ENCODE data around the gene TAP1.
"Not testable (repeated sequence)": the region's sequence is repeated elsewhere in the genome, so short reads cannot be mapped to it uniquely, and the experiment has no call there.

TAP1 gene

GRCh38 chr6:32819729-32820128 is 33.8 kb downstream of the TAP1 start:
- Mint-ChIP-seq H3K27ac (no peak overlapping the region), H3K4me3 (no peak overlapping the region), H3K36me3 (ENCODE audit: insufficient read depth) (peaks cover 7% of the 10 kb centered on the region), H3K4me1 (ENCODE audit: low read depth in 2 of 2) (peaks cover 0 to 2% of the 10 kb centered on the region in 2 donors), H3K27me3 (no peaks in the 10 kb centered on the region), H3K9me3 (no peaks in the 10 kb centered on the region)
- DNase-seq (no peak), ATAC-seq (replicated peaks) (no peak)

GRCh38 chr6:32818867-32819266 is 34.6 kb downstream of the TAP1 start:
- peaks cover 0 to 2% of the 10 kb centered on the region in 2 donors for H3K4me1 Mint-ChIP-seq (ENCODE audit: low read depth in 2 of 2)
- H3K4me3 Mint-ChIP-seq: no peak overlapping the region
- DNase-seq: no peak
- no peaks in the 10 kb centered on the region for H3K27me3 Mint-ChIP-seq
- no peaks in the 10 kb centered on the region for H3K9me3 Mint-ChIP-seq
- ATAC-seq (replicated peaks): no peak
- H3K36me3 Mint-ChIP-seq (ENCODE audit: insufficient read depth): peaks cover 7% of the 10 kb centered on the region
- no peak overlapping the region for H3K27ac Mint-ChIP-seq

- Mint-ChIP-seq H3K4me1 (ENCODE audit: low read depth in 2 of 2) (peaks cover 0 to 2% of the 10 kb centered on the region in 2 donors), H3K36me3 (ENCODE audit: insufficient read depth) (no peaks in the 10 kb centered on the region), H3K27ac (no peak within 1 kb of the TSS), H3K9me3 (no peaks in the 10 kb centered on the region), H3K27me3 (no peaks in the 10 kb centered on the region), H3K4me3 (peak within 1 kb of the TSS in 1 of 2 donors; percentile 33)
- ATAC-seq (replicated peaks) (peak; percentile 85), DNase-seq (no peak)
Observed at GRCh38 chr6:32816746-32817204, 36.7 kb downstream of the TAP1 start, which contains the start of gene HLA-DOB. HLA-DOB (minus strand) TSS chr6:32817002; CDS start chr6:32816951, 51 bp downstream.

GRCh38 chr6:32815996-32816395 is 37.5 kb downstream of the TAP1 start:
- no peaks in the 10 kb centered on the region for H3K36me3 Mint-ChIP-seq (ENCODE audit: insufficient read depth)
- no peak overlapping the region for H3K27ac Mint-ChIP-seq
- no peak overlapping the region for H3K4me3 Mint-ChIP-seq
- no peak for DNase-seq
- H3K9me3 Mint-ChIP-seq: no peaks in the 10 kb centered on the region
- peaks cover 0 to 2% of the 10 kb centered on the region in 2 donors for H3K4me1 Mint-ChIP-seq (ENCODE audit: low read depth in 2 of 2)
- no peak for ATAC-seq (replicated peaks)
- no peaks in the 10 kb centered on the region for H3K27me3 Mint-ChIP-seq

GRCh38 chr6:32815115-32815514 is 38.4 kb downstream of the TAP1 start:
- Mint-ChIP-seq H3K9me3 (no peaks in the 10 kb centered on the region), H3K27ac (peak overlapping the region in 1 of 2 donors; percentile 13), H3K27me3 (no peaks in the 10 kb centered on the region), H3K4me3 (no peak overlapping the region), H3K36me3 (ENCODE audit: insufficient read depth) (no peaks in the 10 kb centered on the region), H3K4me1 (ENCODE audit: low read depth in 2 of 2) (peaks cover 0 to 2% of the 10 kb centered on the region in 2 donors)
- no peak for DNase-seq
- no peak for ATAC-seq (replicated peaks)

GRCh38 chr6:32814145-32814544 is 39.4 kb downstream of the TAP1 start:
- DNase-seq (no peak), ATAC-seq (replicated peaks) (no peak)
- Mint-ChIP-seq H3K4me3 (no peak overlapping the region), H3K9me3 (no peaks in the 10 kb centered on the region), H3K4me1 (ENCODE audit: low read depth in 2 of 2) (peaks cover 0 to 2% of the 10 kb centered on the region in 2 donors), H3K36me3 (ENCODE audit: insufficient read depth) (no peaks in the 10 kb centered on the region), H3K27me3 (no peaks in the 10 kb centered on the region), H3K27ac (no peak overlapping the region)

GRCh38 chr6:32809171-32809570 is 44.3 kb downstream of the TAP1 start:
- DNase-seq (no peak), ATAC-seq (replicated peaks) (no peak)
- Mint-ChIP-seq H3K4me1 (ENCODE audit: low read depth in 2 of 2) (peaks cover 0 to 3% of the 10 kb centered on the region in 2 donors), H3K4me3 (no peak overlapping the region), H3K9me3 (no peaks in the 10 kb centered on the region), H3K27ac (no peak overlapping the region), H3K36me3 (ENCODE audit: insufficient read depth) (no peaks in the 10 kb centered on the region), H3K27me3 (peaks cover 29 to 34% of the 10 kb centered on the region in 2 donors)

GRCh38 chr6:32807020-32807580 is 46.4 kb downstream of the TAP1 start:
- no peaks in the 10 kb centered on the region for H3K9me3 Mint-ChIP-seq
- peaks cover 3% of the 10 kb centered on the region for H3K36me3 Mint-ChIP-seq (ENCODE audit: insufficient read depth)
- peaks cover 50 to 55% of the 10 kb centered on the region in 2 donors for H3K27me3 Mint-ChIP-seq
- H3K27ac Mint-ChIP-seq: no peak overlapping the region
- no peak overlapping the region for H3K4me3 Mint-ChIP-seq
- peaks cover 0 to 3% of the 10 kb centered on the region in 2 donors for H3K4me1 Mint-ChIP-seq (ENCODE audit: low read depth in 2 of 2)
- no peak for ATAC-seq (replicated peaks)
- no peak for DNase-seq

GRCh38 chr6:32805404-32805803 is 48.1 kb downstream of the TAP1 start:
- H3K9me3 Mint-ChIP-seq; H3K36me3 Mint-ChIP-seq (ENCODE audit: insufficient read depth): not testable (repeated sequence)

GRCh38 chr6:32803416-32803815 is 50.1 kb downstream of the TAP1 start:
- ATAC-seq (replicated peaks): no peak
- H3K27me3 Mint-ChIP-seq: peaks cover 66 to 79% of the 10 kb centered on the region in 2 donors
- DNase-seq: no peak
- H3K36me3 Mint-ChIP-seq (ENCODE audit: insufficient read depth): peaks cover 3% of the 10 kb centered on the region
- no peak overlapping the region for H3K27ac Mint-ChIP-seq
- H3K4me1 Mint-ChIP-seq (ENCODE audit: low read depth in 2 of 2): peaks cover 0 to 3% of the 10 kb centered on the region in 2 donors
- no peak overlapping the region for H3K4me3 Mint-ChIP-seq
- peaks cover 0 to 8% of the 10 kb centered on the region in 2 donors for H3K9me3 Mint-ChIP-seq

More at GRCh38 chr6:32805404-32805803, 48.1 kb downstream of the TAP1 start:
- DNase-seq; H3K4me3 Mint-ChIP-seq; H3K4me1 Mint-ChIP-seq (ENCODE audit: low read depth in 2 of 2); H3K27ac Mint-ChIP-seq; ATAC-seq (replicated peaks): not testable (repeated sequence)
- H3K27me3 Mint-ChIP-seq: peaks cover 61 to 71% of the 10 kb centered on the region in 2 donors

GRCh38 chr6:32799740-32800139 is 53.8 kb downstream of the TAP1 start:
- peaks cover 3 to 12% of the 10 kb centered on the region in 2 donors for H3K4me1 Mint-ChIP-seq (ENCODE audit: low read depth in 2 of 2)
- no peak overlapping the region for H3K27ac Mint-ChIP-seq
- H3K27me3 Mint-ChIP-seq: peaks cover 74 to 86% of the 10 kb centered on the region in 2 donors
- no peak overlapping the region for H3K4me3 Mint-ChIP-seq
- DNase-seq (no peak), ATAC-seq (replicated peaks) (no peak)
- H3K36me3 Mint-ChIP-seq (ENCODE audit: insufficient read depth): peaks cover 8% of the 10 kb centered on the region
- peaks cover 0 to 8% of the 10 kb centered on the region in 2 donors for H3K9me3 Mint-ChIP-seq

GRCh38 chr6:32799168-32799567 is 54.3 kb downstream of the TAP1 start:
- no peak for ATAC-seq (replicated peaks)
- Mint-ChIP-seq H3K27ac (no peak overlapping the region), H3K36me3 (ENCODE audit: insufficient read depth) (peaks cover 8% of the 10 kb centered on the region)

GRCh38 chr6:32796848-32797776 is 56.4 kb downstream of the TAP1 start:
- ATAC-seq (replicated peaks): peak; percentile 75
- DNase-seq: peak; percentile 78 to 85 (median 79)
- Mint-ChIP-seq H3K36me3 (ENCODE audit: insufficient read depth) (peaks cover 5% of the 10 kb centered on the region), H3K27ac (no peak overlapping the region), H3K4me3 (peak overlapping the region; percentile 37 to 48), H3K27me3 (peaks cover 73 to 86% of the 10 kb centered on the region in 2 donors), H3K9me3 (peaks cover 0 to 8% of the 10 kb centered on the region in 2 donors), H3K4me1 (ENCODE audit: low read depth in 2 of 2) (peaks cover 3 to 12% of the 10 kb centered on the region in 2 donors)

More at GRCh38 chr6:32799168-32799567, 54.3 kb downstream of the TAP1 start:
- no peak for DNase-seq
- Mint-ChIP-seq H3K4me1 (ENCODE audit: low read depth in 2 of 2) (peaks cover 3 to 12% of the 10 kb centered on the region in 2 donors), H3K4me3 (no peak overlapping the region), H3K9me3 (peaks cover 0 to 8% of the 10 kb centered on the region in 2 donors), H3K27me3 (peaks cover 74 to 86% of the 10 kb centered on the region in 2 donors)

All from effector memory CD8-positive, alpha-beta T cell (primary cell).